ENCODE measurements around the gene PAK1. TPM values are rescaled to one million over a fixed set of nuclear protein-coding genes. Genes with fewer than 3 reads are reported as not detected.
"Not testable (repeated sequence)": the region's sequence is repeated elsewhere in the genome, so short reads cannot be mapped to it uniquely, and the experiment has no call there.

Gene PAK1
- total and polyA plus RNA-seq, 2 of the 8 experiments (the other 6 are each of a cell fraction or from before 2014, with no cell fraction given): 87.7 to 151 TPM

DNA sequence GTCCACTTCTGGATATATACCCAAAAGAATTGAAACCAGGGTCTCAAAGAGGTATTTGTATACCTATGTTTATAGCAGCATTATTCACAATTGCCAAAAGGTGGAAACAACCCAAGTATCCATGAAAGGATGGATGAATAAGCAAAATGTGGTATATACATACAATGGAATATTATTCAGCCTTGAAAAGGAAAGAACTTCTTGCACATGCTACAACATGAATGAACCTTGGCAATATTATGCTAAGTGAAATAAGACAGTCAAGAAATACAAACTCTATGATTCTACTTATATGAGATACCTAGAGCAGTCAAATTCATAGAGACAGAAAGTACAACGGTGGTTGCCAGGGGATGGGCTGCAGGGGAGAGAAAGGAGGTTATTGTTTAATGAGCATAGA lies 21.6 kb upstream of the PAK1 start (continued):
- no peak for TF ChIP-seq EGR1 (IDR thresholded peaks at IDR 0.05; ENCODE audit: borderline replicate concordance, low read depth, low read length)

DNA sequence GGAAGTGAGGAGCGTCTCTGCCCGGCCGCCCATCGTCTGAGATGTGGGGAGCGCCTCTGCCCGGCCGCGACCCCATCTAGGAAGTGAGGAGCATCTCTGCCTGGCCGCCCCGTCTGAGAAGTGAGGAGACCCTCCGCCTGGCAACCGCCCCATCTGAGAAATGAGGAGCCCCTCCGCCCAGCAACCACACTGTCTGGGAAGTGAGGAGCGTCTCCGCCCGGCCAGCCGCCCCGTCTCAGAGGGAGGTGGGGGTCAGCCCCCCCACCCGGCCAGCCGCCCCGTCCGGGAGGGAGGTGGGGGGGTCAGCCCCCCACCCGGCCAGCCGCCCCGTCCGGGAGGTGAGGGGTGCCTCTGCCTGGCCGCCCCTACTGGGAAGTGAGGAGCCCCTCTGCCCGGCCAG lies 16.1 kb upstream of the PAK1 start:
- H2BK120ac ChIP-seq (replicated peaks; ENCODE audit: low read depth, low read length); H3K56ac ChIP-seq (replicated peaks; ENCODE audit: insufficient read length, low read depth, low read length); H3K23ac ChIP-seq (ENCODE audit: insufficient read length); H3K79me1 ChIP-seq (ENCODE audit: low read depth, low read length); H4K8ac ChIP-seq (ENCODE audit: extremely low read depth, insufficient read depth, low read length); H2AFZ ChIP-seq (ENCODE audit: low read length); H2BK15ac ChIP-seq (ENCODE audit: low read length); H4K5ac ChIP-seq (ENCODE audit: insufficient read length, low read depth, low read length); DNase-seq (ENCODE audit: low read depth in 1 of 2, low spot score in 2 of 2); H2BK12ac ChIP-seq (ENCODE audit: low read depth, low read length); H3K14ac ChIP-seq (ENCODE audit: insufficient read length); H2BK20ac ChIP-seq (ENCODE audit: low read length); H3K4me1 ChIP-seq (replicated peaks in 1 of 4; ENCODE audit: control insufficient read depth in 3 of 4, insufficient read depth in 4 of 4, low read length in 3 of 4); CTCF ChIA-PET (ENCODE audit: partially characterized antibody); H3K27ac ChIP-seq (ENCODE audit: low read depth, low read length); H2BK5ac ChIP-seq (ENCODE audit: low read depth, low read length); H4K20me1 ChIP-seq (replicated peaks in 1 of 2; ENCODE audit: control insufficient read depth in 1 of 2, insufficient read depth in 2 of 2, low read length in 2 of 2); POLR2A ChIA-PET (ENCODE audit: partially characterized antibody); H2AK5ac ChIP-seq (ENCODE audit: low read depth, low read length); H3K36me3 ChIP-seq (ENCODE audit: control insufficient read depth in 2 of 4, insufficient read depth in 4 of 4, low read length in 3 of 4); H3K4me2 ChIP-seq (ENCODE audit: insufficient read depth in 1 of 2, low read depth in 2 of 2, low read length in 2 of 2); H3K79me2 ChIP-seq (ENCODE audit: control insufficient read depth in 1 of 2, insufficient read depth in 2 of 2, low read length in 2 of 2); H3K18ac ChIP-seq (ENCODE audit: extremely low read depth, low read length); H3K27me3 ChIP-seq (replicated peaks in 1 of 4; ENCODE audit: control insufficient read depth in 3 of 4, extremely low read depth in 1 of 4, insufficient read depth in 3 of 4, low read length in 3 of 4); H3K9me3 ChIP-seq (ENCODE audit: insufficient read depth in 2 of 2, low read depth in 1 of 2, low read length in 1 of 2); H4K91ac ChIP-seq (replicated peaks; ENCODE audit: insufficient read length, low read length); FAIRE-seq; H3K23me2 ChIP-seq (ENCODE audit: low read depth, low read length); H3K4me3 ChIP-seq (ENCODE audit: extremely low read depth in 1 of 4, insufficient read depth in 2 of 4, low read depth in 3 of 4, low read length in 4 of 4); H3K4ac ChIP-seq (replicated peaks; ENCODE audit: insufficient read length, low read depth, low read length); H3K9ac ChIP-seq (replicated peaks in 1 of 4; ENCODE audit: extremely low read depth in 1 of 4, low read depth in 3 of 4, low read length in 3 of 4): not testable (repeated sequence)
- WGBS, 2 experiments (ENCODE audit: extremely low coverage in 1 of 2, insufficient coverage in 1 of 2, insufficient read length in 1 of 2, insufficient replicate concordance in 2 of 2, low coverage in 1 of 2, low lambda C conversion rate in 2 of 2, missing lambda C conversion rate in 1 of 2): no CpG with 5 or more reads among the region's 28 CpGs
